HEK293 (cell line): ENCODE results near the gene ANGPTL2.

Experiments used
- CTCF ChIA-PET: fragments of 350-600 bp; formaldehyde crosslinking; extraction: SDS; loops from one replicate; lab custom pipeline; 2021; ENCODE audit warnings: antibody characterized with exemption; lab: Yijun Ruan, JAX
- POLR2A ChIA-PET: fragments of 300-600 bp; formaldehyde crosslinking; extraction: SDS; loops from one replicate; lab custom pipeline; 2020; ENCODE audit warnings: antibody characterized with exemption, inconsistent platforms; lab: Yijun Ruan, JAX
- H3K27ac ChIP-seq: fragments of 200-500 bp; sonication (Bioruptor generic); 2 replicates; pipeline ENCODE4 v1.5.1; 2014; ENCODE audit warnings: low read depth, low read length, control low read depth, inconsistent platforms; ENCODE audit errors: extremely low read depth
- H3K36me3 ChIP-seq, 2 experiments: fragments of 200-500 bp in 1 of 2; sonication (Bioruptor generic) in 1 of 2; 1 replicate in 1 of 2; 2 replicates in 1 of 2; pipeline ENCODE4 v1.5.1; 2014 to 2017; ENCODE audit warnings: inconsistent platforms in 2 of 2, low read length in 2 of 2; ENCODE audit not compliant: control insufficient read depth in 2 of 2, insufficient read depth in 1 of 2
- H3K4me1 ChIP-seq: fragments of 200-500 bp; sonication (Bioruptor generic); 2 replicates; pipeline ENCODE4 v1.5.1; 2014; ENCODE audit warnings: mild to moderate bottlenecking, low read length, inconsistent platforms; ENCODE audit not compliant: control insufficient read depth, insufficient read depth
- H3K4me3 ChIP-seq: 2 replicates; pipeline ENCODE4 v1.5.1; 2011; ENCODE audit warnings: low read depth, mild to moderate bottlenecking, control low read depth, low read length, moderate library complexity
- H3K9me3 ChIP-seq: fragments of 200-500 bp; sonication (Bioruptor generic); 2 replicates; pipeline ENCODE4 v1.5.1; 2014; ENCODE audit warnings: low read depth, low read length, inconsistent platforms; ENCODE audit not compliant: control insufficient read depth, insufficient read depth
- EGR2 ChIP-seq: fragments of 450-650 bp; formaldehyde crosslinking; IDR thresholded peaks from 2 replicates; pipeline ENCODE4 v1.5.1; 2016; ENCODE audit warnings: low read depth, missing biosample characterization, missing genetic modification characterization
- FEZF1 ChIP-seq: fragments of 450-650 bp; formaldehyde crosslinking; IDR thresholded peaks from 2 replicates; pipeline ENCODE4 v1.5.1; 2016; ENCODE audit warnings: missing biosample characterization, missing genetic modification characterization
- GFI1B ChIP-seq: fragments of 450-650 bp; formaldehyde crosslinking; IDR thresholded peaks from 2 replicates; pipeline ENCODE4 v1.5.1; 2016; ENCODE audit warnings: missing biosample characterization, missing genetic modification characterization
- GLI4 ChIP-seq: fragments of 450-650 bp; formaldehyde crosslinking; IDR thresholded peaks from 2 replicates; pipeline ENCODE4 v1.5.1; 2016; ENCODE audit warnings: missing biosample characterization, missing genetic modification characterization
- KLF16 ChIP-seq: fragments of 450-650 bp; formaldehyde crosslinking; IDR thresholded peaks from 2 replicates; pipeline ENCODE4 v1.5.1; 2017; ENCODE audit warnings: missing biosample characterization, missing genetic modification characterization
- KLF9 ChIP-seq: fragments of 450-650 bp; formaldehyde crosslinking; IDR thresholded peaks from 2 replicates; pipeline ENCODE4 v1.5.1; 2016; ENCODE audit warnings: missing biosample characterization, missing genetic modification characterization, low read depth
- OSR2 ChIP-seq: fragments of 450-650 bp; formaldehyde crosslinking; IDR thresholded peaks from 2 replicates; pipeline ENCODE4 v1.5.1; 2016; ENCODE audit warnings: missing biosample characterization, missing genetic modification characterization
- PRDM1 ChIP-seq: fragments of 450-650 bp; formaldehyde crosslinking; IDR thresholded peaks from 2 replicates; pipeline ENCODE4; 2016; ENCODE audit warnings: missing biosample characterization, missing genetic modification characterization
- WT1 ChIP-seq: fragments of 450-650 bp; formaldehyde crosslinking; IDR thresholded peaks from 2 replicates; pipeline ENCODE4 v1.5.1; 2016; ENCODE audit warnings: missing biosample characterization, missing genetic modification characterization
- ZIC2 ChIP-seq: fragments of 450-650 bp; formaldehyde crosslinking; IDR thresholded peaks from 2 replicates; pipeline ENCODE4 v1.5.1; 2016; ENCODE audit warnings: missing biosample characterization, missing genetic modification characterization
- ZNF138 ChIP-seq: fragments of 450-650 bp; formaldehyde crosslinking; IDR thresholded peaks from 2 replicates; pipeline ENCODE4 v1.5.1; 2016; ENCODE audit warnings: missing biosample characterization, missing genetic modification characterization, borderline replicate concordance
- ZNF184 ChIP-seq: fragments of 450-650 bp; IDR thresholded peaks from 2 replicates; pipeline ENCODE4 v1.5.1; 2018; ENCODE audit warnings: missing biosample characterization, mild to moderate bottlenecking, missing genetic modification characterization
- ZNF24 ChIP-seq: fragments of 450-650 bp; formaldehyde crosslinking; IDR thresholded peaks from 2 replicates; pipeline ENCODE4 v1.5.1; 2016; ENCODE audit warnings: missing biosample characterization, missing genetic modification characterization
- ZNF248 ChIP-seq: fragments of 450-650 bp; formaldehyde crosslinking; IDR thresholded peaks from 2 replicates; pipeline ENCODE4 v1.5.1; 2017; ENCODE audit warnings: missing biosample characterization, missing genetic modification characterization
- ZNF266 ChIP-seq: fragments of 450-650 bp; formaldehyde crosslinking; IDR thresholded peaks from 2 replicates; pipeline ENCODE4 v1.5.1; 2016; ENCODE audit warnings: missing biosample characterization, missing genetic modification characterization, low read depth
- ZNF544 ChIP-seq: fragments of 450-650 bp; formaldehyde crosslinking; IDR thresholded peaks from 2 replicates; pipeline ENCODE4 v1.5.0; 2017; ENCODE audit warnings: missing biosample characterization, missing genetic modification characterization
- ZNF548 ChIP-seq: fragments of 450-650 bp; formaldehyde crosslinking; IDR thresholded peaks from 2 replicates; pipeline ENCODE4 v1.5.1; 2016; ENCODE audit warnings: missing biosample characterization, missing genetic modification characterization
- ZNF621 ChIP-seq: fragments of 450-650 bp; formaldehyde crosslinking; IDR thresholded peaks from 2 replicates; pipeline ENCODE4 v1.5.1; 2017; ENCODE audit warnings: missing biosample characterization, missing genetic modification characterization
- ZNF654 ChIP-seq: fragments of 450-650 bp; formaldehyde crosslinking; IDR thresholded peaks from 2 replicates; pipeline ENCODE4 v1.5.1; 2016; ENCODE audit warnings: low read depth, missing biosample characterization, missing genetic modification characterization
- ZNF664 ChIP-seq: fragments of 450-650 bp; formaldehyde crosslinking; IDR thresholded peaks from 2 replicates; pipeline ENCODE4 v1.5.1; 2016; ENCODE audit warnings: missing biosample characterization, missing genetic modification characterization
- ZNF670 ChIP-seq: fragments of 450-650 bp; formaldehyde crosslinking; IDR thresholded peaks from 2 replicates; pipeline ENCODE4 v1.5.1; 2016; ENCODE audit warnings: missing biosample characterization, missing genetic modification characterization, low read depth
- ZNF837 ChIP-seq: fragments of 450-650 bp; formaldehyde crosslinking; IDR thresholded peaks from 2 replicates; pipeline ENCODE4 v1.5.1; 2016; ENCODE audit warnings: missing biosample characterization, missing genetic modification characterization
- ZXDB ChIP-seq: fragments of 450-650 bp; formaldehyde crosslinking; IDR thresholded peaks from 2 replicates; pipeline ENCODE4 v1.5.1; 2016; ENCODE audit warnings: missing biosample characterization, missing genetic modification characterization
- TF ChIP-seq, protein P1 (sequence below): fragments of 450-650 bp; formaldehyde crosslinking; IDR thresholded peaks from 2 replicates; pipeline ENCODE4 v1.5.1; 2017; ENCODE audit warnings: missing biosample characterization, missing genetic modification characterization
- TF ChIP-seq, protein P2 (sequence below): fragments of 450-650 bp; formaldehyde crosslinking; IDR thresholded peaks from 2 replicates; pipeline ENCODE4 v1.5.1; 2016; ENCODE audit warnings: missing biosample characterization, missing genetic modification characterization, low read depth
- TF ChIP-seq, protein P3 (sequence below): fragments of 450-650 bp; formaldehyde crosslinking; IDR thresholded peaks from 2 replicates; pipeline ENCODE4 v1.5.1; 2016; ENCODE audit warnings: missing biosample characterization, missing genetic modification characterization
- TF ChIP-seq, protein P4 (sequence below): fragments of 450-650 bp; IDR thresholded peaks from 2 replicates; pipeline ENCODE4 v1.5.1; 2018; ENCODE audit warnings: missing biosample characterization, mild to moderate bottlenecking, missing genetic modification characterization

The ANGPTL2 gene

DNA sequence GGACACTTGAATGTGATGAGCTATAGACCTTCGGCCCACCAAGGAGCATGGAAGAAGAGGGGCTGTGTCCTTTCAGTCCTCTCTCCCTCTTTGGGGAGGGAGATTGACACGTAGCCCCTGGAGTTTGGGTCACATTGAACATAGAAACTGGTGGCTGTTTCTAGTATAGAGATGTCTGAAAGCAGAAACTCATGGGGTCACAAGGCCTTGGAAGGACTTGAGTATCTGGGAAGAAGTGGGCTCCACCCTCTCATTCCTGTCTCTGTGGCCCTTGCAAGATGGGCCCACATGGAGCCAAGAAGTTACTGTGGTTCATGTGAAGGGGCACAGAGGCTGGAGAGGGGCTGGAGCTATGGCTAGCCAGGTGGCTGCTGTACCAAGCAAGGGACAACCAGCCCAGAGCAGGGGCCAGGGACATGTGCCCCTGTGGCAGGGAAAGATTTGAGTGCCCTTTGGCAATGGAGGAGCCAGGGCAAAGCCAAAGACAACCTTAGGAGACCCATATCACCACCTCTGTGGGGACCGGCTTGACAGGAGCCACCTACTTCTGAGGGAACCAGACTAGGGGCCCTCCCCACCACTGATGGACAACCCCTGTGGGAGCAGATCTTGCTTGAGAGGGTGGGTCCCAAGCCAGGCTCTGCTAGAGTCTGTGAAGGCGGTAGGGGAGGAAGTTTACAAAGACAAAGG, 12.8 kb upstream of the ANGPTL2 start (continued):
- TF ChIP-seq ZNF184 (tag by site-specific recombination), result no peak
- TF ChIP-seq ZNF654 (tag by site-specific recombination), result no peak
- TF ChIP-seq, protein P1, sequence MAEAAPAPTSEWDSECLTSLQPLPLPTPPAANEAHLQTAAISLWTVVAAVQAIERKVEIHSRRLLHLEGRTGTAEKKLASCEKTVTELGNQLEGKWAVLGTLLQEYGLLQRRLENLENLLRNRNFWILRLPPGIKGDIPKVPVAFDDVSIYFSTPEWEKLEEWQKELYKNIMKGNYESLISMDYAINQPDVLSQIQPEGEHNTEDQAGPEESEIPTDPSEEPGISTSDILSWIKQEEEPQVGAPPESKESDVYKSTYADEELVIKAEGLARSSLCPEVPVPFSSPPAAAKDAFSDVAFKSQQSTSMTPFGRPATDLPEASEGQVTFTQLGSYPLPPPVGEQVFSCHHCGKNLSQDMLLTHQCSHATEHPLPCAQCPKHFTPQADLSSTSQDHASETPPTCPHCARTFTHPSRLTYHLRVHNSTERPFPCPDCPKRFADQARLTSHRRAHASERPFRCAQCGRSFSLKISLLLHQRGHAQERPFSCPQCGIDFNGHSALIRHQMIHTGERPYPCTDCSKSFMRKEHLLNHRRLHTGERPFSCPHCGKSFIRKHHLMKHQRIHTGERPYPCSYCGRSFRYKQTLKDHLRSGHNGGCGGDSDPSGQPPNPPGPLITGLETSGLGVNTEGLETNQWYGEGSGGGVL (tag by site-specific recombination), result no peak
- no peak for TF ChIP-seq KLF9 (tag by site-specific recombination)
- no peak for TF ChIP-seq GLI4

DNA sequence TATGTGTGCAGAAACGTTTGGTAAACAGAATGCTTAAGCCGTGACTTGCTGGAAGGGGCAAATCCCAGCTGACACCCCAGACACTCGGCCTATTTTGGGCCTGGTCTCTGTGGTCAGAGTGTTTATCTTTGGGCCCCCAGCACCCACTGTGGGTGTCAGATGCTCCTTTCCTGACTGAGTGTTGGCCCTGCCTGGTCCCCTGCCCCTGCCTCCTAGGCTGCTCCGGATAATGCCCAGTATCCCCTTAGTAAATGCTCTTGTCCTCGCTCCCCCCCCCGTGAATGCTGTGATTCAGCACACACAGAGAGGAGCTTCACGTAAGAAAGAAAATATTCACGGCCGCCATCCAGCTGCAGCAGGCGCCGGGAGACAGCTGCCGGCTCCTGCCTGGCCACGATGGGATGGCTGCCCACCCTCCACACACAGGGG, 11.3 kb upstream of the ANGPTL2 start:
- POLR2A ChIA-PET, result no interaction called here
- Histone ChIP-seq H3K9me3 (no peaks in the 10 kb centered on the region), H3K27ac (no peak overlapping the region), H3K36me3 (no peaks in the 10 kb centered on the region), H3K4me3 (no peak overlapping the region), H3K4me1 (no peaks in the 10 kb centered on the region)
- CTCF ChIA-PET, result interaction anchor here (0.6 to 1.1 kb wide), 3 partner anchors 65 to 214 kb away, joined by 3 to 4 read pairs (median 3); no protein-coding TSS in a partner anchor
- no peak for TF ChIP-seq ZNF248
- TF ChIP-seq, protein P2, sequence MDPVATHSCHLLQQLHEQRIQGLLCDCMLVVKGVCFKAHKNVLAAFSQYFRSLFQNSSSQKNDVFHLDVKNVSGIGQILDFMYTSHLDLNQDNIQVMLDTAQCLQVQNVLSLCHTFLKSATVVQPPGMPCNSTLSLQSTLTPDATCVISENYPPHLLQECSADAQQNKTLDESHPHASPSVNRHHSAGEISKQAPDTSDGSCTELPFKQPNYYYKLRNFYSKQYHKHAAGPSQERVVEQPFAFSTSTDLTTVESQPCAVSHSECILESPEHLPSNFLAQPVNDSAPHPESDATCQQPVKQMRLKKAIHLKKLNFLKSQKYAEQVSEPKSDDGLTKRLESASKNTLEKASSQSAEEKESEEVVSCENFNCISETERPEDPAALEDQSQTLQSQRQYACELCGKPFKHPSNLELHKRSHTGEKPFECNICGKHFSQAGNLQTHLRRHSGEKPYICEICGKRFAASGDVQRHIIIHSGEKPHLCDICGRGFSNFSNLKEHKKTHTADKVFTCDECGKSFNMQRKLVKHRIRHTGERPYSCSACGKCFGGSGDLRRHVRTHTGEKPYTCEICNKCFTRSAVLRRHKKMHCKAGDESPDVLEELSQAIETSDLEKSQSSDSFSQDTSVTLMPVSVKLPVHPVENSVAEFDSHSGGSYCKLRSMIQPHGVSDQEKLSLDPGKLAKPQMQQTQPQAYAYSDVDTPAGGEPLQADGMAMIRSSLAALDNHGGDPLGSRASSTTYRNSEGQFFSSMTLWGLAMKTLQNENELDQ (tag by site-specific recombination), result no peak
- no peak for TF ChIP-seq ZNF621 (tag by site-specific recombination)
- no peak for TF ChIP-seq ZNF24 (tag by site-specific recombination)

DNA sequence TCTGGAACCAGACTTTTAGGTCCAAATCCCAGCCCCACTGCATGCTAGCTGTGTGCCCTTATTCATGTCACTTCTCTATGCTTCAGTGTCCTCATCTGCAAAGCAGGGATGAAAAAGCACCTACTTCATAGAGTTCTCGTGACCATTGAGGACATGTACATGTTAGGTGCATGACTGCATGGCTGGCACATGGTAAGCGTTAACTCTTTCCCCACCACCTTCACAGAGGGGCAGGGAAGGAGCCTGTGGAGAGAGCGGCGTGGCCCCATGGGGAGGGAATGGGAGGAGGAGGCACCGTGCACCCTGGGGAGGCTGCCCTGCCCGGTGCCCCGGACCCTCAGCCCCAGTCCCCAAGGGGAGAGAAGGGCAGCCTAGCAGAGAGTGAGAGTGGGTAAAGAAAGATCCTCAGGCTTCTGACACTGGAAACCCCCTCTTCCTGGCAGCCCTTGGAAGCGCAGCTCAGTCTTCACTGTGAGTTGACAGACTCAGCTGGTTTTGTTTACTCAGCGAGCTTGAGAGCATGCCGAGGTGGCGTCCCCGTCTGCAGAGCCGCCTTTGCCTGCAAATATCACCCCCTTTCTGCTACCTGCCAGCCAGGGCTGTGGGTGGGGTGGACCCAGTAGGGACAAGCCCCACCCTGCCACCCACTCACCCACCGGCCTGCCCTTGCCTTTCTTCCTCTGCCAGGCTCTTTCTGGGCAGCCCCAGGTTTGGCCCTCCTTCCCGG, 10.6 kb upstream of the ANGPTL2 start:
- CTCF ChIA-PET, result no interaction called here
- Histone ChIP-seq H3K4me3 (no peak overlapping the region), H3K9me3 (no peaks in the 10 kb centered on the region), H3K27ac (no peak overlapping the region), H3K4me1 (no peaks in the 10 kb centered on the region), H3K36me3 (no peaks in the 10 kb centered on the region)
- POLR2A ChIA-PET, result no interaction called here
- TF ChIP-seq GFI1B (tag by site-specific recombination), result no peak
- TF ChIP-seq ZNF664 (tag by site-specific recombination), result no peak
- no peak for TF ChIP-seq ZNF138
- TF ChIP-seq WT1, result no peak
- TF ChIP-seq ZNF837 (tag by site-specific recombination), result no peak
- no peak for TF ChIP-seq FEZF1 (tag by site-specific recombination)
- TF ChIP-seq, protein P3, sequence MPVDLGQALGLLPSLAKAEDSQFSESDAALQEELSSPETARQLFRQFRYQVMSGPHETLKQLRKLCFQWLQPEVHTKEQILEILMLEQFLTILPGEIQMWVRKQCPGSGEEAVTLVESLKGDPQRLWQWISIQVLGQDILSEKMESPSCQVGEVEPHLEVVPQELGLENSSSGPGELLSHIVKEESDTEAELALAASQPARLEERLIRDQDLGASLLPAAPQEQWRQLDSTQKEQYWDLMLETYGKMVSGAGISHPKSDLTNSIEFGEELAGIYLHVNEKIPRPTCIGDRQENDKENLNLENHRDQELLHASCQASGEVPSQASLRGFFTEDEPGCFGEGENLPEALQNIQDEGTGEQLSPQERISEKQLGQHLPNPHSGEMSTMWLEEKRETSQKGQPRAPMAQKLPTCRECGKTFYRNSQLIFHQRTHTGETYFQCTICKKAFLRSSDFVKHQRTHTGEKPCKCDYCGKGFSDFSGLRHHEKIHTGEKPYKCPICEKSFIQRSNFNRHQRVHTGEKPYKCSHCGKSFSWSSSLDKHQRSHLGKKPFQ (tag by site-specific recombination), result no peak
- peak; percentile 48 for TF ChIP-seq EGR2
- TF ChIP-seq ZNF266 (tag by site-specific recombination), result no peak
- TF ChIP-seq, protein P4, sequence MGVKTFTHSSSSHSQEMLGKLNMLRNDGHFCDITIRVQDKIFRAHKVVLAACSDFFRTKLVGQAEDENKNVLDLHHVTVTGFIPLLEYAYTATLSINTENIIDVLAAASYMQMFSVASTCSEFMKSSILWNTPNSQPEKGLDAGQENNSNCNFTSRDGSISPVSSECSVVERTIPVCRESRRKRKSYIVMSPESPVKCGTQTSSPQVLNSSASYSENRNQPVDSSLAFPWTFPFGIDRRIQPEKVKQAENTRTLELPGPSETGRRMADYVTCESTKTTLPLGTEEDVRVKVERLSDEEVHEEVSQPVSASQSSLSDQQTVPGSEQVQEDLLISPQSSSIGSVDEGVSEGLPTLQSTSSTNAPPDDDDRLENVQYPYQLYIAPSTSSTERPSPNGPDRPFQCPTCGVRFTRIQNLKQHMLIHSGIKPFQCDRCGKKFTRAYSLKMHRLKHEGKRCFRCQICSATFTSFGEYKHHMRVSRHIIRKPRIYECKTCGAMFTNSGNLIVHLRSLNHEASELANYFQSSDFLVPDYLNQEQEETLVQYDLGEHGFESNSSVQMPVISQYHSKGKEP (tag by site-specific recombination), result no peak
- no peak for TF ChIP-seq ZNF24 (tag by site-specific recombination)
- TF ChIP-seq ZXDB, result no peak
- no peak for TF ChIP-seq KLF16 (tag by site-specific recombination)
- no peak for TF ChIP-seq OSR2 (tag by site-specific recombination)
- TF ChIP-seq ZNF548 (tag by site-specific recombination), result no peak
- no peak for TF ChIP-seq ZNF544 (tag by site-specific recombination)
- peak; percentile 54 for TF ChIP-seq ZIC2 (tag by site-specific recombination)
- TF ChIP-seq ZNF670 (tag by site-specific recombination), result no peak
- no peak for TF ChIP-seq PRDM1 (tag by site-specific recombination)
